ENCODE measurements around the gene CATSPER3.

Gene CATSPER3

DNA sequence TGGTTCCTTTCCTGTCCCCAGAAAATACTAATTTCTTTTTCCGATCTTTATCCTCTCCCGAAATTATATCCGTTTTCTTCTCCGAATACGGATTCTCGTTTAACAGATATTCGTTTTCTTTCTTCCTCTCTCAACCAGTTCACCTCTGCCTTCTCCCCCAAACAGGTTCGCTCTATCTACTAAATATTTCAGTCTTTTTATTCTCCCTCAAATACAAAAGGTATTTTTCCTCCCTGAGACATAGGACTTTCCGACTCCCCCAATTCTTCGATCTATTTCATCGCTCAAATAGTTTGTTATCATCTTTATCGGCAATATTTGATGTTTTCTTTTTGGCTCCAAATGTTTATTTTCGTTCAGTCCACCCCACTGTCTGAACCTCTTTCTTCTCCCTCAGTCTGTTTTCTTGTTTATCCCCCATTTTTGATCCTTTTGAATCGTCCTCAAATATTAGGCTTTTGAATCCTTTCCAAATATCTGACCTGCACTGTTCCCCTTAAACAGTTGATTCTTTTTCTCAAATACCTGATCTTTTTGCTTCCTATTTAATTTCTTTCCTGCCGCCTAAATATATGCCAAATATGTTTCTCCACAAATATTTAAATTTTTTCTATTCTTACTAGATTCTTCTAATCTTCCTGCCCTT lies 61.9 kb downstream of the CATSPER3 start:
- DNase-seq (ENCODE audit: low read depth), result no peak

DNA sequence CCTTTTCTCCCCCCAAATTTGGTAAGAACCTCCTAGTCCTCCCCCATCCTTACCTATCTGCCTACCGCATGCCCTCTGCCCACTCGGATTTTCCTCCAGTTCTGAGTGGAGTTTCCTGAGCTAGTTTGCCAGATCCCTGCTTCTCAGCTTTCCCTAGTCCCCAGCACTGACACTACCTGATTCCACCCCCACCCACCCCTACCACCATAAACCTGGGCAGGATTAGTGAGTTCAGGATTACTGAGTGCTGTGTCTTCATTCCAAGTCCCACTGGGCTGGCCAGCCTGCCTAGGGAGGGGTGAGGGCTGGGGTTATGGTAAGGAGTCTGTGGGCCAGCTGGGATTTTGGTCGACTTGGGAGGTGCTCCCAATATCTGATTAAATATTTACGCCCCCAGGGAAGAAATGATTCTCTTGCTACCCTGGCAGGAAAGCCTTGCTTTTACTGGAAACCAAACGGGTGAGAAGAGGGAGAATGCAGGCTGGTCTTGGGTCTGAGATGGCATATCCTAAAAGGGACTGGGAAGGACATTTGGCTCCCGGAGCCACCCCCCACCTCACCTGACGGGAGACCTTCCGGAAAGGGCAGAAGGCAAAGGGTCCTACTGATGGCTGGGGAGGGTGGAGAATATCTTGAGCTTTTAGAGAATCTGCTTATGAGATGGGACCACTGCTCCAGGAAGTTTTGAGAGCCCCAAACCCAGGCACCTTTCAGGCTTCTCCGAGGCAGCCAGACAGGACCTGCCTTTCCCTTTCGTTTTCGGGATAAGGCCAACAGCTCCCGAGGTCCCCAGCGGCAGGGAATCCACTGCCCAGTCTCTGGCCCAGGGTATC lies 62.6 kb downstream of the CATSPER3 start:
- no peak for DNase-seq (ENCODE audit: low read depth)

DNA sequence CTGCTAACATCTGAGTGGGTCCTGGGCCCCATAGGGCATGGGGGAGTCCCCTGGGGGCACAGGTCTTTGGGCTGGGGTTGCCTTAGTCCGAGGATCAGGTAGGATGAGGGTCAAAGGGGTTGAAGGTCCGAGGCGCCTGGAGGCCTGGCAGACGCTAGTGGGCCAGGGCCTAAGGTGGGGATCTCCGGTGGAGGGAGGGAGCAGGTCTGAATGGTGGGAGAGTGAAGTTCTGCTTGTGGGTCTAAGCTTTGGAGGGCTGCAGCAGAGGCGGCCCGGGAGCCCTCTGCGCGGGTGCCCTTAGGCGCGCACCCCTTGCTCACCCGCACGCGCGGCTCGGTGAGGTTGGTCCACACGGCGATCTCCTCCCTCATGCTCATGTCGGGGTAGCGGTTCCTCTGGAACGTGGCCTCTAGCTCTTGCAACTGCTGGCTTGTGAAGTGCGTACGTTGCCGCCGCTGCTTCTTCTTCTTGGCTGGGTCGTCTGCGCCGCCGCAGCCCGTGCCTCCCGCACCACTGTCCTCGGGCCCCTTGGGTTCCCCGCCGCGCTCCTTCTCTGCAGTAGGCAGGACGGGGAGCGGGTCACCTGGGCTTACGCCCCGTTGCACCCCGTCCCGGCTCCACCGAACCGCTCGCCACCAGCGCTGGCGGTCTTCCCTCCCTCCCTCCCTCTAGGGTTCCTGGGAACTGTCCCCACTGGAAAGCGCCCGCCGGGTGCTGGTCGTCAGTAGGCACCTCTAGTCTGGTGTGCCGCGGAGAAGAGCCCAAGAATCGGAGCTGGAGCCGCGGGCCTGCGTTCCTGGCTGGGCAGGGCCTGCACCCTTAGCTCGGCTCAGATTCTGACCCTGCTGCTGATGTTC lies 63.5 kb downstream of the CATSPER3 start:
- DNase-seq (ENCODE audit: low read depth), result no peak

DNA sequence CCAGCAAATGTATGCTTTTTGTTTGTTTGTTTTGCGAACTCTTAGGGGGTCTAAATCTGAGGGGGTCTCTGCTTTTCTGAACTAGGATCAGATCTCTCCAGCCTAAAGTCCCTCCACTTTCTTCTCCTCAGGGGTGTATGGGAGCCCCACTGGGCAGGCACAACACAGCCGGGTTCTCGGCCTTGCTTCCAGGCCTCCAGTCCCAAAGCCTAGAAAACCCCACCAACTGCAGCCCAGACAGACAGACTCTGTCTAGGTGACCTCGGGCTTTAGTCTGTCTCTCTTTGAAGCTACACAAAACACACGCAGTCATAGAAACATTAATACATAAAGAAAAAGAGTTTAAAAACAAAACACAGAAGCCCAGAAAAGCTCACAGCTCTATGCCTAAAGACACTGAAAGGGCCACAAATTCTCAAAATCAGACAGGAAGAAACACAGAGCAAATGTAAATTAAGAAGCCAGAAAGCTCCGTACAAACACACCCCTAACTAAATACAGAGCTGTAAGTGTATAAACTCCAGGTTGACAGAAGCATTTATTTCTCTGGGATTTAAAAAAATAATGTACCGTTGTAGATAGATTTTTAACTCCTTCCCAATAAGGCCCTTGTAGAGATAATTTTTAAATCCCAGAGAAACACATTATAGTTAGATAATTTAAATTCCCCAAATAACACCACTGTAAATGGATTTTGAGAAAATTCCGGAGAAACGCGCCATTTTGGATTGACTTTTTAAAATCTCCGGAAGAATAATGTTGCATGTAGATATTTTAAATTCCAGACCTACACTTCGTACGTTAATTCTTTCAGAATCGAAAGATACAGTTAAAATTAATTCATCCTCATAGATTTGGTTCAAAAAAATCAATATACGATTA lies 64.3 kb downstream of the CATSPER3 start:
- no peak for DNase-seq (ENCODE audit: low read depth)

DNA sequence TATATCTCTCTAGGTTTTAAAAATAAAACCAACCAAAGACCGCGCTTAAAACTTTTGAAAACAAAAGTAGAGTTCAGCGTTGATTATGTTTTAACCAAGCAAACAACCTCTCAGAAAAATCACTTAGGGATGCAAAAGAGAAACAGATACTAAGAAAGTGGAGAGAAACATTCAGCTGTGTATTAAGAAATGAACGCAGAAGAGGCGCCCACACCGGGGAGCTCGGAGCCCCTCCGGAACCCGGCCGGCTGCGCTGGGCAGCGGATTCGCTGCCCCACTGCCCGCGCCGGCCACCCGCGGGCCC lies 64.9 kb downstream of the CATSPER3 start:
- no peak for DNase-seq (ENCODE audit: low read depth)

DNA sequence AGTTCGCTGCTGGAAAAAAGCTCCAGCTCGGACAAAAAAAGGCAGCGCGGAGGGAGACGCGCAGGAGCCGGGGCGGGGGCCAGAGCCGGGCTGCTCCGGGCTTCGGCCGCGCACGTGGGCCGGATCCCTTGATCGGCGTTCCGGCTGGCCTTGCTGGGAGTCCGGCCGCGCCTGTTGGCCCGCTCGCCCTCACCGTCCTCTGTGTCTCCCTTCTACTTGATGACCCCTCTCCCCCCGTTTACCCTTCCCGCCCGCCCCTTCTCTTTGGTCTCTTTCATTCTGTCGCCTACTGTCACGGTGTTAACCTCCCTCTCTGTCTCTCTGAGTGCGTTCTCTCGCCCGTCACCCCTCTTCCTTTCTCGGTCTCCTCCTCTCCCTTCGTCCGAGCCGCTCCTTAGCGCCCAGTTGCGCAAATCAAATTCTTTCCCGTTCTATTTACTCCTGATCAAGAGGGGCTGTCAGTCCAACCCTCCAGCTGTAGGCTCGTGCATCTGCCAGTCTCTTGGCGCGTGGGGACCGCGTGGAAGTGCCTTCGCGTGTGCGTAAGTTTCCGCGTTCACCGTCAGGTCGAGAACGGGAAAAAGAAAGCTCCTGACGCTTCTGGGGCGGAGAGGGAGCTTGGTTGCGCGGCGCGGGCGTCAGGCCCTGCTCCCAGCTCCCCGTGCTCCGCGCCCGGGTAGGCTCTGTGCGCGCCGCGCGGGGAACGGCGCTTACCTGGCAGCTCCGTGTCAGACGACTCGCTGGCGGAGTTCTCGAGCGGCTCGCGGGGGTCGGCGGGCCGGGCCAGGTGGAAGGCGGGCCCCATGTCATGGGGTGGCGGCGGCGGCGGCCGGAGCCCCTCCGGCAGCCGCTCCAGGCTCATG lies 65.5 kb downstream of the CATSPER3 start:
- no peak for DNase-seq (ENCODE audit: low read depth)

DNA sequence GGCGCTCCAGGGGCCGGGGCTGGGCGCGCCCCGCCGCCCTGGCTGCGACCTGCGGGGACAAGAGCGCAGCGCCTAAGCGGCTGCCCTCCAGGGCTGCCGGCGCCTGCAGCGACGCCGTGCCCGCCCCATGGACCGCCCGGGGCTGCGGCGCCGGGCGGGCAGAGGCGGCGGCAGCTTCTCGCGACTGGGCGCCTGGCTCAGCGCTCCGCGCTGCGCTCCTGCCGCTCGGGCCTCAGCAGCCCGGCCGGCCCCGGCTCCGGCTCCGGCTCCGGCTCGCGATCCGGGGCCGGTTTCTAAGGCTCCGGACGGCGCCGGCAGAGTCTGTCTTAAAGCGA lies 66.2 kb downstream of the CATSPER3 start, which contains the start of gene PITX1:
TSS of gene PITX1 (minus strand) at position 328 of the 335 bp plus-strand sequence. CDS start 347 bp downstream, outside the sequence.
- DNase-seq (ENCODE audit: low read depth), result no peak

DNA sequence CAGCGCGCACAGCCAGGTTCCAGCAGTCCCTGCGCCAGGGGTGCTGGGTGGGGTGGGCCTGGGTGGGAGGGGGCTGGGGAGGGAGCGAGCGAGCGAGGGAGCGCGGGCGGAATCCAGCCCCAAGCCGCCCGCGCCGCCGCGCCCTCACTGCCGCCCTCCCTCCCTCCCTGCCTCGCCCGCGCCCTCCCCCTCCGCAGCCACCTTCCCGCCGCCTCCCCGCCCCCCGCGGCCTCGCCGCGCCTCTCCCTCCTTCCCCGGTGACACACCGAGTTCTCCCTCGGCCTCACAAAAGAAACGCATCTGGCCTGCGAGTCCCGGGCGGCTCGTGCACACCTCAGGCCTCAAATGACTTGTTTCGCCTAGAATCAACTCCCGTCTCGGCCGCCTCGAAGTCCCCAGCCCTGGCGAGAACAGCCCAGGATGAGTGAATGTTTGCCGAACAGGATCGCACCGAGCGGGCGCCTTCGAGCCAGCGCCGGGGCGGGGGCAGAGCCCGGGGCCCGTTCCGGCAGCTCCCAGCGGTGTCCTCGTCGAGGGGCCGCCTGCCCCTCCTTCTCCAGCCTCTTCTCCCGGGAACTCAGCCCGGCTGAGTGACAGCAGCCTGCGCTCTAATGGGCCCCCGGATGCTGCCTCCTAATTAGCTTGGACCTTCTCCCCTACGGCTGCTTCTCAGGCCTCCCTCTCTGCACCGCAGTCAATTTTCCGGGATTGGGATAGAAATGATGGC lies 66.7 kb downstream of the CATSPER3 start:
- no peak for DNase-seq (ENCODE audit: low read depth)

DNA sequence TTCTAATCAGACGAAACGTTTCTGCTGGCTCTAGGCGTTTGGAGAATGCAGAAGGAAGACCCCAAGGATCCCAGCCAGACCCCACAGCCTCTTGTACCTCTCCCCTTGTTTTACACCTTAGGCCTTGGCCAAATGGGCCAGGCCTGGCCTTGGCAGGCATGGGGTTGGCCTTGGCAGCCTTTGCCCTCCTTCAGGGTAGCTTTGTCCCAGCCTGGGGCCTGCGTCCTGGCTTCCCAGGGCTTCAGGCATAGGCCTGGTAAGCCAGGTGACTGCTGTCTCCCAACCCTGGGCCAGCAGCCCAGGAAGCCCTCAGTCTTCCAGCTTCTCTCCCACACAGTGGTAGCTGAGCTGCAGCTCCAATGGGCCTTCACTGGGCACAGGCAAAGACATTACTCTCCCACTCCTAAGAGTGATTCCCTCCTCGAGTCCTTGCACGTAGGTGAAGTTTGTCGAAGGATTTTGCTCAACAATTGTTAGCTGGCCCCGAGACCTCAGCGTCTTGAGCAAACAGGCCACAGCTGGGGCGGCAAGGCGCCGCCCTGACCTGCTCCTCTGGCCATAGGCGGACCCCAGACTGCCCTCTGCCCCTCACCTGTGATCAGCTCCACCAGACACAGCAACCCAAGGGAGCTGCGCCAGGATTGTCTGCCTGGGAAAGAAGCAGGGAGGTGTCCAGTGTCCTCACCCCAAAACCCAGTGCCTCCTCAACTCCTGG lies 67.4 kb downstream of the CATSPER3 start:
- no peak for DNase-seq (ENCODE audit: low read depth)

DNA sequence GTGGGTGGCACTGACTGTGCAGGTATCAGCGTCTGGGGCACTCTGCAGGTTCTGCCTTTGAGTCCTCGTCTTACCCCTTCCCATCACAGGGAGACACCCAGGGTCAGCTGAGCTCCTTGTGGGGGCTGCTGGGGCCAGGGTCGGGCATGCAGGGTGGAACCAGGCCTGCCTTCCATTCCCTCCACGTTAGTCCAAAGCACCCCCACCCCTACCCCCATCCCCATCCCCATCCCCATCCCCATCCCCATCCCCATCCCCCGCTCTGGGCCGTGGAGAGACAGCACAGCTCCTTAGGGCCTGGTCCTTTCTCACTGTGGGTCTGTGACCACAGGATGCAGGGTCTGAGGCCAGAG lies 67.9 kb downstream of the CATSPER3 start:
- no peak for DNase-seq (ENCODE audit: low read depth)

DNA sequence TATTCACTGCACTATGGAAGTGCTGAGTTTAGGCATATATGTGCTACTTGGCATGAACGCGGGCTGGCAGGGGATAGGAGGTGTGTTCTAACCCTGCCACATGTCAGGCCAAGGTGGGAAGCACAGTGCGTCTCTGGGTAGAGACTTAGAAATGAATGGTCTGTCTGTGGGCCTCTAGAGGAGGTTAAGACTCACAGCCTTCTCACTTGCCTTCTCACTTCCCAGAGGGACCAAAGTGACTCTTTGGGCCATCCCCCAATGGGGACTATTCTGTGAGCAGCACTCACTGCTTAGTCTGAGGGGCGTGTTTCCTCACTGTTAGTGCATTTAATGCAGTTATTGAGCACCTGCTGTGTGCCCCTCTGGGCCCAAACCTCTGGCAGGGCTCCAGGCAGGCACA lies 68.7 kb downstream of the CATSPER3 start:
- no peak for DNase-seq (ENCODE audit: low read depth)

DNA sequence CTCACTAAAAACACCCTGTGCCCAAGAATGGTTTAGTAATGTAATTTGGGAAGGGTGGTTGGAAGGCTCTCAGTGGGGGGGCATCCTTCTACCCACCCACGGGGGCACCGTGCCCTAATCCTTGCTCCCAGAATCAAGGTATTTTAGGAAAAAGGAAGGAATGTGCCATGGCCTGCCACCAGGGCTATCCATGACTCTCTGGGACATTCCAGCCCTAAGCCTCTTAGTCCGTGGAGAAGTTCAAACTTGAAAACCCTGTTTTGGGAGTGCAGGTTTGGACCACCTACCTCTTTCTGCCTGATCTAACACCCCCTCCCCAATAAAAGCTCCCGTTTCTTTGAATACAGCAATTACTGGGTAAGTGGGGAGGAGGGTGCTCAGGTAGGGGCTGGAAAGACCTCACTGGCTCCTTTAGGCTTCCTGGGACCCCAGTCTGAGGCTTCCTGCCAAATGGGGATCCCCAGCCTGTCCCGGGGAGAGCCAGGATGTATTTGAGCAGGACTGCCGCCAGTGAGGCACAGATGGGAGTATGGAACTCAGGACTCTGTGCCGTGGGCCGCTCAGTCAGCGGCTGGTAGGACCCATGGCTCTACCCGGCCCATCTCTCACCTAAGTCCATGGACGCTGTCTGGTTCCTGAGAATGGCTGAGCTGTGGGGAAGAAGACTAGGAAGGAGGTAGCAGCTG lies 70.0 kb downstream of the CATSPER3 start:
- no peak for DNase-seq (ENCODE audit: low read depth)

DNA sequence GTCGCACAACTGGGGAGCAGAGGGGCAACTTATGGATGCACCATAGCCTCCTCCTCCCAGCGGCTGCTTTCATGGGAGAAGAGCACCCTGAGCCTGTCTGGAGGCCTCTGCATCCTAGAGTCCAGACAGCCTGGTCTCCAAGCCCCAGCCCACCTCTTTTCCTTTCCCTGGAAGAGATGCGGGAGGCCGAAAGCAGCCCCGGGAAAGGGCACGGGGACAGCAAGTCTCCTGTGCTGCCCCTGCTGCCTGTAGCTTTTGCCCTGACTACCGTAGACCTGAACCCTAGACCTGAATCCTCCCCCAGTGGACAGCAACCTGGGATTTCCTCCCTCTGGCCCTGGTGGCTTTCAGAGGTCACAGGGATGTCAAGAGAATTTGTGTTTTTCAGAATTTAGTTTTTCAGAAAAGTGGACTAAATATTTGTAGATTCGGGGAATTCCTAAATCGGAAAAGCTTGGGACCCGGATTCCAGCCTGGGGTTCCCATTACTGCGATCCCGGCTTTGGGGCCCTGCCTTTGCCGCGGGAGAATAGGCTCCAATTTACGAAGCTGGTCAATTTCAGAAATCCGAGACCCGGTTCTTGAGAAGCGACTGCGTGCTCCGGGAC lies 70.6 kb downstream of the CATSPER3 start:
- no peak for DNase-seq (ENCODE audit: low read depth)

DNA sequence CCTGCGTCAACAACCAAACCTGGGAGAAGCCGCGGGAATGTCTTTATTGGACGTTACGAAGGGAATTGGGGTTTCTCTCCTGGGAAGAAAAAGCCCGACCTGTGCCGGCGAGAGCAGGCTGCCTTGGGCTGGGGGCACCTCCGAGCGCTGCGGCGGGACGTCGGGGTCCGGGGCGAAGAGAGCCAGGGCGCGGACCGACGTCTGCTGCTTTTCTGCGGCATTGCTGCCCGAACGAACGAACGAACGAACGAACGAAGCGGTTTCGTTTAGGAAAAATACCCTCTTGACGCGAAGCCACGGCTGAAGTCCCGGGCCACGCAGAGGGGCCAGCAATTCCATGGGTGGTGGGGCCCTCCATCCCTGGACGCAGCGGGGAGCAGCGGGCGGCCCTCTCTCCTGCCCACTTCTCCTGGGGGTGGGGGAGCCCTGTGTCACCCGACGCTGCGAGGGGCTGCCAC lies 71.1 kb downstream of the CATSPER3 start:
- no peak for DNase-seq (ENCODE audit: low read depth)

DNA sequence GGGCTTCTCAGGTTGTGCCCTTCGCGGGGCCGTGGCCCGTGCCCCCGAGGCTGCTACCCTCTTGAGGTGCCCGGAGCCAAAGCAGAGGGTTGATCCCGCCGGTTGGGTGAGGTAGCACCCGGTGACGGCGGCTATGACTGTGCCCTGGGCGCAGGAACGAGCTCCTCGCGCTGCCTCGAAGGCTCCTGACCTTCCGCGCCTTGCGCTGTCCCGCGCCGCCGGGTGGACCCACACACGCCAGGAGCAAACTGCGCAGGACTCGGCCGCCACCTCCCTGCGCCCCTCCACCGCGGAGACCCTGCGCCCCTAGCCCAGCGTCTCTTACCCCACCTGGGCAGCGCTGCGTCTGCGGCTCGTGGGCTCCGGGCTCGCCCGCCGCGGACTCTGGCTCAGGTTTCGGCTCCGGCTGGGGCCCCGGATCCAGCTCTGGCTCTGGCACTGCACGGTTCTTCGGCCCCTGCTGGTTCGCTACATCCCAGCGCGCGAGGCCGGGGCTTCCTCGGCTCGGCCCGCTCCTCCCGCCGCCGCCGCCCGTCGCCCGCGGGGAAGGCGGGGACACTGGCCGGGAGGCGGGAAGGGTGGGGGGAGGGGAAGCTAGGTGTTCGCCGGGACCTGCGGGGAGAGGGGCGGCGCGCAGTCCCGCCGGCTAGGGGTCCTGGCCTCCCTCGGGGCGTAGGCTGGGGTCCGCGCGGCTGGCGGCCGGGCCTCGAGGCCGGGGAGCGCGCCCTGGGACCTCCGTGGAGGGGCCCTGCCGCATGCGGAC lies 71.7 kb downstream of the CATSPER3 start:
- DNase-seq (ENCODE audit: low read depth), result no peak

DNA sequence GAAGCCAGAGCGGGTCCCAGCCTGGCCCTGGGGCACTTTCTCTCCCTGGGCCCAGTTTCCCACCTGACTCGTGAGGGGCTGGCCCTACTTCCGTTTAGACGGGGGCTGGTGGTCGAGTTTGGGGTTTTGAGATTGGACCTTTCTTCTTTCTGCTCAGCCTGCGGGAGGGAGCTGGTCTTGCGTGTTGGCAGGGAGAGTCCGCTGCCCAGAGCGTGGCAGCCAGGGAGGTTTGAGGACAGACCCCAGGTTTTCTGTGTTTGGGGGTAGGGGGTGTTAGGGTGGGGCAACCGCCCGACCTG lies 72.3 kb downstream of the CATSPER3 start:
- DNase-seq (ENCODE audit: low read depth), result no peak

DNA sequence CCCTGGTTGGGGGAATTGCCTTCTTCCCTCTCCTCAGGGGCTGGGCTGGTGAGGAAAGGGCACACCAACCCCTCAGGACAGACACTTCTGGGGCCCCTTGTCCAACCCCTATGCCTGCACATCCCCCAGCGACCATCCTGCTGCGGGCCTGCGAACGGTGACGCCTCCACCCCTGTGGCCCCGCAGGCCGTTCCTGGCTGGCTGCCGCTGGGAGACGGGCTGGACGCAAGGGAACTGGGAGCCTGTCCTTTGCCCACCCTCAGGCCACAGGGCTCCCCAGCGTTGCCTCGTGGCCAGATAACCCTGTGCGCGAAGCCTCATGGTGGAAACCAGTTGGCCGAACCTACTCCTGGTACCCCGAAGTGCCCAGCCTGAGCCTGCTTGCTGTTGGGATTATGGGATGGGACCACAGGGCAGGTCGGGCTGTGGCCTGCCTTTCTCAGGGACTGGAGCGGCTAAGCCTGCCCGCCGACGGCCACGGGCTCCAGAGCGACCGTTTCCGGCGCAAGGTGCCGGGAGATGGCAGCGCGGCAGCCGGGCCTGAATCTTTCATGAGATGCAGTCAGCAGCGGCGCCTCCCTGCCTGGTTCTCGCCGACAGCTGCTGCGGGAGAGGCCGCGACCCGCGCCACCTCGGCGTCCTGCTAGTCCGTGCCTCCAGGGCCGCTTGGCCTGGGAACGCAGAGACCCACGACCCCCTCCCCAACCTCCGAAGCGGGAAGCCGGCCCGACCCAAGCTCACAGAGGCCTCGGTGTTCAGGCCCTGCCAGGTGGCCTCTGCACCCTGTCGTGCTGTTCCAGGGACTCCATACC lies 72.8 kb downstream of the CATSPER3 start:
- no peak for DNase-seq (ENCODE audit: low read depth)
